Effector memory CD8-positive, alpha-beta T cell (primary cell): Measurements from ENCODE around the gene LYPD5.

ENCODE experiments used
- ATAC-seq: fragments of 150-1000 bp; cut with Tn5 transposase; replicated peaks from 2 replicates; pipeline ENCODE4 v1.10.0; 2021; ENCODE audit warnings: mild to moderate bottlenecking, moderate library complexity
- DNase-seq, 3 experiments: peaks; one replicate each; pipeline ENCODE4 v3.0.0; 2021
- H3K27ac Mint-ChIP-seq, 2 donors: one replicate each; pipeline ENCODE4 v1.8.0; 2022; ENCODE audit warnings: mild to moderate bottlenecking in 2 of 2, mixed read lengths in 2 of 2, moderate library complexity in 2 of 2
- H3K27me3 Mint-ChIP-seq, 2 donors: one replicate each; pipeline ENCODE4 v1.8.0; 2022; ENCODE audit warnings: mixed read lengths in 2 of 2
- H3K36me3 Mint-ChIP-seq: one replicate; pipeline ENCODE4 v1.8.0; 2022; ENCODE audit warnings: mild to moderate bottlenecking, moderate library complexity, mixed read lengths; ENCODE audit not compliant: insufficient read depth
- H3K4me1 Mint-ChIP-seq, 2 donors: one replicate each; pipeline ENCODE4 v1.8.0; 2022; ENCODE audit warnings: low read depth in 2 of 2, mixed read lengths in 2 of 2
- H3K4me3 Mint-ChIP-seq, 2 donors: one replicate each; pipeline ENCODE4 v1.8.0; 2022; ENCODE audit warnings: mild to moderate bottlenecking in 2 of 2, mixed read lengths in 2 of 2, moderate library complexity in 2 of 2
- H3K9me3 Mint-ChIP-seq, 2 donors: one replicate each; pipeline ENCODE4 v1.8.0; 2022; ENCODE audit warnings: mixed read lengths in 2 of 2

The LYPD5 gene

DNA sequence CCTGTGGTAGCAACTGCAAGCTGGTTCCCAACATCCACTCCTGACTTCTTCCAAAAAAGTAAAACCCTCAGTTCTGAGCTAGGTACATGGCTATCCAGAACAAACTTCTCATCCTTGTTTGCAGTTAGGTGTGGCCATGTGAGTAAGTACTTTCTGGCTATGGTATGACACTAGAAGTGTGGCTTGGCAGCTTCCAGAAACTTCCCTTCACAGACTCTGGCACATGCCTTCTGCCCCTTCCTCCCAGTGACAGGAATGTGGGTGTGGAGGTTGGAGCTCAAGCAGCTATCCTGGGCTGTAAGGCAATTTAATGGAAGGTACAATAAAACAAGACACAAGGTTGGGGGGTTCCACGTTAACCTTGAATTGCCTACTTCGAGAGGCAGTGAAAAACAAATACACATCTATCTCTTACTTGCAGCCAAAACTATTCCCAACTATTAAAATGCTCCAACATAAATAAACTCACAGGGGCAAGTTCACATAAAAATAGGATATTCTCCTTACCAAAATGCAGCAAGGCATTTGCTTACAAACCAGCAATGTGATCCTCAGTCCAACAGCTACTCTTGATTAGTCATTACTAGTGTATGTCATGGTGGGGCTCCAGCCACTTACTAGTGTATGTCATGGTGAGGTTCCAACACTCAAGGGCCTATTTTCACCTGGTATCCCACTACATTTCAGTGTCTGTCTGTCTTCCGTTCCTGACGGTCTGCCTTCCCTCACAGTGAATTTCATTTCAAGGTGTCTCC is 50.6 kb downstream of the LYPD5 start:
- Mint-ChIP-seq H3K4me3 (no peak overlapping the region), H3K36me3 (peaks cover 39% of the 10 kb centered on the region), H3K27me3 (no peaks in the 10 kb centered on the region), H3K9me3 (no peaks in the 10 kb centered on the region), H3K4me1 (peaks cover 36 to 50% of the 10 kb centered on the region in 2 donors), H3K27ac (peak overlapping the region; percentile 12 to 99)
- DNase-seq (no peak), ATAC-seq (no peak)

DNA sequence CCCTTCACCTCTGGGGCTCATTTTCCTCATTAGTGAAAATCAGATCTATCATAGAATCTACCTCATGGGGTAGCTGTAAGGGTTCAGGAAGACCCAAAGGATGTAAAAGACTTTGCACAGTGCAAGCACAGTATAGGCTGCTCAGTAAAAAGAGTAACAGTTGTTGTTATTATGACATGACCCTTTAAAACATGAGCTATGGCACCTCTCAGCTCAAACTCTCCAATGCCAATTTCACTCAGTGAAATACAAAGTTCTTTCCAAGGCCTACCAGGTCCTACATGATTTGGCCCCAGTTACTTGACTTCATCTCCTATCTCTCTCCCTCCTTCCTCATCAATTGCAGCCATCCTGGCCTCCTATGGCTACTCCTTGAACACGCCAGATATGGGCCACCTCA is 52.3 kb downstream of the LYPD5 start:
- Mint-ChIP-seq H3K4me3 (no peak overlapping the region), H3K4me1 (peaks cover 27 to 42% of the 10 kb centered on the region in 2 donors), H3K27ac (peak overlapping the region in 1 of 2 donors; percentile 42), H3K36me3 (peaks cover 42% of the 10 kb centered on the region), H3K9me3 (no peaks in the 10 kb centered on the region), H3K27me3 (no peaks in the 10 kb centered on the region)
- ATAC-seq, result no peak
- no peak for DNase-seq

DNA sequence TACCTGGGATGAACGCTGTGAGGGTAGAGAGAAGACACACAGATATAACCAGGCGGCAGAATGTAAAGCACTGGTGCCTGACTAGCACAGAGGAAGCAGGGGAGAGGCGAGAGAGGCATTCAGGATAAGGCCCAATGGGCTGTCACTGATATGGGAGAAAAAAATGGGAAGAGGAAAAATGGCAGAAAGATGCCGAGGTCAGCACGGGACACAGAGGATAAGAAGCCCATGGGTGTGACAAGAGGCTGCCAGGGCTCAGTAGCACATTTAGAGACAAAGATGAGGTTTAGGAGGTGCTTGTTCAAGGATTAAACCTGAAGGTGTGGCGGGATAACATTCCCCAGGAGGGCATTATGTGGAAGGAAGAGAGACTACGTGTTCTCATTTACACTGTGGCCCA is 53.1 kb downstream of the LYPD5 start:
- no peak for ATAC-seq
- no peak for DNase-seq
- H3K36me3 Mint-ChIP-seq, result peaks cover 38% of the 10 kb centered on the region
- H3K9me3 Mint-ChIP-seq, result no peaks in the 10 kb centered on the region
- peak overlapping the region in 1 of 2 donors; percentile 33 for H3K27ac Mint-ChIP-seq
- no peak overlapping the region for H3K4me3 Mint-ChIP-seq
- no peaks in the 10 kb centered on the region for H3K27me3 Mint-ChIP-seq
- peaks cover 22 to 35% of the 10 kb centered on the region in 2 donors for H3K4me1 Mint-ChIP-seq

DNA sequence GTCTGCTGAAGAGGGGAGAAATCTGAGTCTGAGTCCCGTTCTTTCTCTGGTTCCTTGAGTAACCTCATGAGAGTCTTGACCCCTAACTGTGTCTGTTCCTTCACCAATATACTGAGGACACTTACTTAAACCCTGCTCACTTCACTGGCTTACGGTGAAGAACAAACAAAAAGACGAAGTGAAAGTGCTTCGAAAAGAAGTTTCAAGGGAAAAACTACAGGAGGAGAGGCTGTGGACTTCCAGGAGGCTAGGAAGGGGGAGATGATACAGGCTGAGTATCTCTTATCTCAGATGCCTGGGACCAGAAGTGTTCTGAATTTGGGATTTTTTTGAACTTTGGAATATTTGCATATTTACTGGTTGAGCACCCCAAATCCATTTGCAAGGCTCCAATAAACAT is 53.6 kb downstream of the LYPD5 start:
- no peaks in the 10 kb centered on the region for H3K9me3 Mint-ChIP-seq
- no peak overlapping the region for H3K4me3 Mint-ChIP-seq
- H3K4me1 Mint-ChIP-seq, result peaks cover 18 to 33% of the 10 kb centered on the region in 2 donors
- no peaks in the 10 kb centered on the region for H3K27me3 Mint-ChIP-seq
- ATAC-seq (no peak), DNase-seq (no peak)
- peak overlapping the region; percentile 33 to 90 for H3K27ac Mint-ChIP-seq
- H3K36me3 Mint-ChIP-seq, result peaks cover 39% of the 10 kb centered on the region

DNA sequence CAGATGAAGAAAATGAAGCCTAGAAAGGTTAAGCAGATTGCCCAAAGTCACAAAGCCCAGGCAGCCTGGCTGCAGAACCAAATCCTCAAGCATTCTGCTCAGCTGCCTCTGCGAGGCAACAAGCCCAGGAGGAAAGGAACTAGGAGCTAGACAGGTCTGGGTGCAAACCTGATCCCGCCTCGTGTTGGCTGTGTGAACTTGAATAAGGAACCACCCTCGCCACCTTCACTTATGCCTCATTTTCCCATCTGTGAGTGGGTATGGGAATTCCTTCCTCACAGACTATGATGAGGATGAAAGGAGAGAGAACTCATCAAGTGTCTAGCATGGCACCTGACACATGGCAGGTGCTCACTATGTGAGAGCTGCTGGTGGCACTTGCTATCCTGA is 54.0 kb downstream of the LYPD5 start:
- Mint-ChIP-seq H3K9me3 (no peaks in the 10 kb centered on the region), H3K4me1 (peaks cover 17 to 28% of the 10 kb centered on the region in 2 donors), H3K36me3 (peaks cover 44% of the 10 kb centered on the region), H3K4me3 (peak overlapping the region in 1 of 2 donors; percentile 51), H3K27me3 (no peaks in the 10 kb centered on the region), H3K27ac (peak overlapping the region; percentile 75 to 90)
- ATAC-seq (no peak), DNase-seq (no peak)

DNA sequence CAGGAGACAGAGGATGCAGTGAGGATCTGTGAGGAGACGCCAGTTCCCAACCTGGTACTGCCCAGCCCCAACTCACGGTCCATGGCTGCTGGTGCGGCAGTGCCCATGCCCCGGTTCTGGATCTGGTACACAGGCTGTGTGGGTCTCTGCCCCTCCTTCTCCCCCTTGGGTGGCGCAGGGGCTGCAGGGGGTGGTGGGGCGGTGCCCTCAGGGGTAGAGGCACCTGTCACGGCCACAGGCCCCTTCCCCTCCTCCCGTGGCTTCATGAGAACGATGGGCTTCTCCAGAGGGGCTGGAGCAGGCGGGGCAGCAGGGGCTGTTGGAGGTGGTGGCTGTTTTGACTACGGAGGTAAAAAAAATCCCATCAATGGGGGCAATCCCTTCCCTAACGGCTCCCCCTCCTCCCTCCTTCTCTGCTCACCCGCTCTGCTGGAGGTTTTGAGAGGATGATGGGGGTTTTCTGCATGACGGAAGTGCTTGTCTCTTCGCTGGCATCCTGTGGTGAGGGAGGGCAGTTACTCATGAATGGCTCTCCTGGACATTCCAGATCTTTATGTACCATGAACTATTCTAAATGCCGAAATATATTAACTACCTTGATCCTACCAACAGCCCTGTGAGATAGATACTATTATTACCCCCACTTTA is 54.6 kb downstream of the LYPD5 start:
- Mint-ChIP-seq H3K27ac (peak overlapping the region; percentile 75 to 90), H3K9me3 (no peaks in the 10 kb centered on the region), H3K27me3 (no peaks in the 10 kb centered on the region), H3K4me3 (peak overlapping the region in 1 of 2 donors; percentile 51), H3K4me1 (peaks cover 13 to 23% of the 10 kb centered on the region in 2 donors), H3K36me3 (peaks cover 49% of the 10 kb centered on the region)
- DNase-seq (no peak), ATAC-seq (no peak)
